Heart left ventricle (tissue), 13 donors: ENCODE measurements around the gene CAPRIN1.

ENCODE experiments used
- CTCF ChIP-seq, 12 donors: fragments of 200-600 bp; sonication (generic) in 4 of 12; IDR thresholded peaks; one replicate each; pipeline versions ENCODE4 v1.5.0 to v1.8.0; 2018 to 2022; ENCODE audit warnings: antibody characterized with exemption in 12 of 12, mild to moderate bottlenecking in 5 of 12
- POLR2A ChIP-seq, 2 donors: fragments of 450-650 bp; IDR thresholded peaks; one replicate each; pipeline ENCODE4 v1.6.1; 2017; ENCODE audit warnings: antibody characterized with exemption in 2 of 2, mild to moderate bottlenecking in 2 of 2, moderate library complexity in 2 of 2
- donor health status: ischemic (EF 13 %, LVEDD 7.1; RV severe dilation, severe dysfunction).
- donor health status: DM: no; HTN: yes; CAD: no.
- donor health status: DM: no; HTN: no; CAD: no.
- donor health status: ischemic (EF 25% LVEDD 6.9; RV normal size, moderate dysfunction).
- donor health status: ischemic (EF 25% LVEDD 5.7; RV mildly dilated, moderate dysfunction).
- donor health status: ischemic (EF 35%, LVEDD 5.7; RV mildly dilated, moderate dysfunction).
- donor health status: nonischemic (EF 11% LVEDD 7.7; RV severe dilation, severe dysfunction).
- donor health status: DM: yes; HTN: yes; CAD: no.
- donor health status: PGD.
- donor health status: ischemic (EF 29% LVEDD 5.4; RV normal size, mild dysfunction).
- donor health status: nonischemic (EF 23%, LVEDD 6.1; RV moderate dilation, normal function).

- no peak for TF ChIP-seq CTCF (IDR thresholded peaks at IDR 0.05)
- TF ChIP-seq POLR2A (IDR thresholded peaks at IDR 0.05) = no peak
Measured at GRCh38 chr11:34136420-34136819, 84.9 kb downstream of the CAPRIN1 start.
